Measurements from ENCODE around the gene OMP. TPM values are rescaled to one million over a fixed set of nuclear protein-coding genes. Genes with fewer than 3 reads are reported as not detected.
"Not testable (repeated sequence)": the region's sequence is repeated elsewhere in the genome, so short reads cannot be mapped to it uniquely, and the experiment has no call there.

OMP gene
- not detected for polyA plus RNA-seq (ENCODE audit: insufficient read length in 12 of 12)
- long read RNA-seq, donor 1: 0 reads
- long read RNA-seq, donor 2, partial matches to known transcripts: 0 of 1 reads
- long read RNA-seq, donor 2, other reads (novel, unspliced or antisense): 0 of 1 reads
- long read RNA-seq, donor 3: 0 reads
- long read RNA-seq, donor 4: 0 reads
- long read RNA-seq, donor 5: 0 reads
- long read RNA-seq, donor 6: 0 reads
- long read RNA-seq, donor 7: 0 reads
- long read RNA-seq, donor 8: 0 reads
- long read RNA-seq, donor 9: 0 reads
- long read RNA-seq, donor 10: 0 reads
- long read RNA-seq, donor 11: 0 reads

- no peak for DNase-seq
Observed at GRCh38 chr11:77102246-77103210, at the start of gene OMP. TSS of gene OMP (plus strand) at chr11:77102840. CDS start at chr11:77102840, 0 bp downstream.

GRCh38 chr11:77053217-77054015, 49.2 kb upstream of the OMP start:
- no peak for DNase-seq

GRCh38 chr11:77054084-77054483, 48.6 kb upstream of the OMP start:
- DNase-seq: no peak

- no peak for DNase-seq
Observed at GRCh38 chr11:77055101-77055561, 47.5 kb upstream of the OMP start.

GRCh38 chr11:77055913-77056312, 46.7 kb upstream of the OMP start:
- DNase-seq: no peak

GRCh38 chr11:77056814-77057402, 45.7 kb upstream of the OMP start:
- DNase-seq: no peak

- no peak for DNase-seq
Observed at GRCh38 chr11:77057938-77058474, 44.6 kb upstream of the OMP start.

GRCh38 chr11:77058900-77059299, 43.7 kb upstream of the OMP start:
- DNase-seq: no peak

- DNase-seq: no peak
Observed at GRCh38 chr11:77059806-77060205, 42.8 kb upstream of the OMP start.

GRCh38 chr11:77060234-77060633, 42.4 kb upstream of the OMP start:
- DNase-seq: no peak

- DNase-seq: not testable (repeated sequence)
Observed at GRCh38 chr11:77061258-77061657, 41.4 kb upstream of the OMP start.

GRCh38 chr11:77062924-77063323, 39.7 kb upstream of the OMP start:
- no peak for DNase-seq

GRCh38 chr11:77063407-77063806, 39.2 kb upstream of the OMP start:
- DNase-seq: no peak

GRCh38 chr11:77063861-77064260, 38.8 kb upstream of the OMP start:
- no peak for DNase-seq

GRCh38 chr11:77064648-77065217, 37.9 kb upstream of the OMP start:
- DNase-seq: no peak

- DNase-seq: peak; percentile 27
Observed at GRCh38 chr11:77065878-77066228, 36.8 kb upstream of the OMP start.

- DNase-seq: peak; percentile 93
Observed at GRCh38 chr11:77066229-77067042, 36.2 kb upstream of the OMP start, which contains the start of gene CAPN5. TSS of gene CAPN5 (plus strand) at chr11:77066971. CDS start at chr11:77084887, 17,916 bp downstream.

GRCh38 chr11:77067861-77068443, 34.7 kb upstream of the OMP start:
- no peak for DNase-seq
